HG02885 (cell line): Measurements from ENCODE around the gene BEX4.
"Not testable (repeated sequence)": the region's sequence is repeated elsewhere in the genome, so short reads cannot be mapped to it uniquely, and the experiment has no call there.

Experiments
- ATAC-seq: cut with Tn5 transposase; IDR thresholded peaks from one replicate; pipeline ENCODE4 v1.9.1; 2021; ENCODE audit warnings: mild to moderate bottlenecking; ENCODE audit not compliant: unreplicated experiment, poor library complexity

Gene BEX4

GRCh38 chrX:103214870-103215424 is at the start of gene BEX4:
Gene BEX4, plus strand, starts transcription at chrX:103215108. Its CDS starts 1,046 bp downstream, at chrX:103216154.
- ATAC-seq: peak; percentile 81

GRCh38 chrX:103170216-103170615 is 44.7 kb upstream of the BEX4 start:
- ATAC-seq: no peak

- ATAC-seq: no peak
Measured at GRCh38 chrX:103171353-103171752, 43.6 kb upstream of the BEX4 start.

GRCh38 chrX:103175256-103175655 is 39.7 kb upstream of the BEX4 start:
- ATAC-seq: not testable (repeated sequence)

GRCh38 chrX:103175944-103176753 is 38.8 kb upstream of the BEX4 start:
- peak; percentile 72 for ATAC-seq

- no peak for ATAC-seq
Measured at GRCh38 chrX:103177556-103177955, 37.4 kb upstream of the BEX4 start.

- ATAC-seq: no peak
Measured at GRCh38 chrX:103183912-103184311, 31.0 kb upstream of the BEX4 start.

- no peak for ATAC-seq
Measured at GRCh38 chrX:103187953-103188475, 26.9 kb upstream of the BEX4 start.

GRCh38 chrX:103197721-103198306 is 17.1 kb upstream of the BEX4 start:
- ATAC-seq: peak; percentile 33

GRCh38 chrX:103198668-103199067 is 16.2 kb upstream of the BEX4 start:
- not testable (repeated sequence) for ATAC-seq

GRCh38 chrX:103201041-103201440 is 13.9 kb upstream of the BEX4 start:
- ATAC-seq: no peak

GRCh38 chrX:103210056-103210455 is 4.9 kb upstream of the BEX4 start:
- no peak for ATAC-seq

- peak; percentile 60 for ATAC-seq
Measured at GRCh38 chrX:103211012-103211715, 3.7 kb upstream of the BEX4 start.

GRCh38 chrX:103212749-103213457 is 2.0 kb upstream of the BEX4 start:
- no peak for ATAC-seq

GRCh38 chrX:103215425-103215991 is 600 bp downstream of the BEX4 start:
- ATAC-seq: no peak

GRCh38 chrX:103220511-103221323 is 5.8 kb downstream of the BEX4 start:
- ATAC-seq: no peak

- not testable (repeated sequence) for ATAC-seq
Measured at GRCh38 chrX:103225918-103226317, 11.0 kb downstream of the BEX4 start.

- no peak for ATAC-seq
Measured at GRCh38 chrX:103233263-103233662, 18.4 kb downstream of the BEX4 start.

- no peak for ATAC-seq
Measured at GRCh38 chrX:103234869-103235268, 20.0 kb downstream of the BEX4 start.
